Suprapubic skin (tissue), 4 donors: Measurements from ENCODE around the gene OSBPL9. TPM values are rescaled to one million over a fixed set of nuclear protein-coding genes. Genes with fewer than 3 reads are reported as not detected.

Experiments
- DNase-seq, 2 donors: peaks; one replicate each; pipeline ENCODE4 v3.0.0-alpha.2; 2019; ENCODE audit warnings: low spot score in 2 of 2
- H3K27ac ChIP-seq: fragments of 200-600 bp; sonication (generic); one replicate; pipeline ENCODE4 v1.5.1; 2019
- H3K27me3 ChIP-seq: fragments of 200-600 bp; sonication (generic); one replicate; pipeline ENCODE4 v1.5.1; 2019
- H3K36me3 ChIP-seq: fragments of 200-600 bp; sonication (generic); one replicate; pipeline ENCODE4 v1.5.1; 2019
- H3K4me1 ChIP-seq: fragments of 200-600 bp; sonication (generic); one replicate; pipeline ENCODE4 v1.5.1; 2019
- H3K4me3 ChIP-seq: fragments of 200-600 bp; sonication (generic); one replicate; pipeline ENCODE4 v1.5.1; 2019; ENCODE audit warnings: mild to moderate bottlenecking
- H3K9me3 ChIP-seq: fragments of 200-600 bp; sonication (generic); one replicate; pipeline ENCODE4 v1.5.1; 2019
- CTCF ChIP-seq, 2 donors: fragments of 200-600 bp in 1 of 2; fragments of 450-650 bp in 1 of 2; sonication (generic) in 1 of 2; IDR thresholded peaks; one replicate each; pipeline ENCODE4 v1.5.1; 2016 to 2019; ENCODE audit warnings: antibody characterized with exemption in 2 of 2, mild to moderate bottlenecking in 1 of 2, moderate library complexity in 1 of 2
- EP300 ChIP-seq: sonication (generic); formaldehyde crosslinking; IDR thresholded peaks from one replicate; pipeline ENCODE4 v1.6.1; 2017; ENCODE audit warnings: antibody characterized with exemption
- POLR2A ChIP-seq, 2 donors: fragments of 450-650 bp; IDR thresholded peaks; one replicate each; pipeline ENCODE4 v1.6.1; 2017; ENCODE audit warnings: antibody characterized with exemption in 2 of 2, mild to moderate bottlenecking in 2 of 2, moderate library complexity in 2 of 2
- POLR2AphosphoS5 ChIP-seq, 3 donors: sonication (generic); formaldehyde crosslinking; IDR thresholded peaks; one replicate each; pipeline ENCODE4 v1.6.1; 2017; ENCODE audit warnings: antibody characterized with exemption in 3 of 3
- WGBS: methylation state at CpG from one replicate; pipeline ENCODE4 v1.1.5; 2018; 5-methylcytosine and 5-hydroxymethylcytosine counted together
- total RNA-seq, 4 donors: library from RNA; depleted of rRNA; stranded (reverse); fragments of >200 nt; gene quantifications; one replicate each; pipeline ENCODE4 v1.1.0, GENCODE V29; 2016

Gene OSBPL9
- total RNA-seq, 4 donors from 2014 or later = 49.7 to 166 (median 90.4) TPM

- peaks cover 12% of the 10 kb centered on the region for H3K36me3 ChIP-seq
- 92% methylated on average over 4 of the region's 4 CpGs for WGBS
- H3K4me1 ChIP-seq = no peaks in the 10 kb centered on the region
- H3K9me3 ChIP-seq = no peaks in the 10 kb centered on the region
- no peak overlapping the region for H3K4me3 ChIP-seq
- DNase-seq = no peak
- H3K27me3 ChIP-seq = no peaks in the 10 kb centered on the region
- no peak overlapping the region for H3K27ac ChIP-seq
- TF ChIP-seq POLR2A (IDR thresholded peaks at IDR 0.05) = no peak
- no peak for TF ChIP-seq POLR2AphosphoS5 (IDR thresholded peaks at IDR 0.05)
- TF ChIP-seq EP300 = no peak
- TF ChIP-seq CTCF (IDR thresholded peaks at IDR 0.05) = no peak
Observed at GRCh38 chr1:51744506-51745303, 127.8 kb downstream of the OSBPL9 start.

- no peak for DNase-seq
- Histone ChIP-seq H3K27me3 (no peaks in the 10 kb centered on the region), H3K9me3 (no peaks in the 10 kb centered on the region), H3K36me3 (peaks cover 12% of the 10 kb centered on the region), H3K4me3 (no peak overlapping the region), H3K27ac (no peak overlapping the region), H3K4me1 (no peaks in the 10 kb centered on the region)
- TF ChIP-seq POLR2A (IDR thresholded peaks at IDR 0.05) (no peak), CTCF (IDR thresholded peaks at IDR 0.05) (no peak), EP300 (no peak), POLR2AphosphoS5 (IDR thresholded peaks at IDR 0.05) (no peak)
Observed at GRCh38 chr1:51745304-51745570, 128.3 kb downstream of the OSBPL9 start.

- Histone ChIP-seq H3K27me3 (no peaks in the 10 kb centered on the region), H3K4me3 (no peak overlapping the region), H3K9me3 (no peaks in the 10 kb centered on the region), H3K27ac (no peak overlapping the region), H3K36me3 (peaks cover 32% of the 10 kb centered on the region), H3K4me1 (no peaks in the 10 kb centered on the region)
- 98% methylated on average over 3 of the region's 3 CpGs for WGBS
- DNase-seq = no peak
- TF ChIP-seq POLR2A (IDR thresholded peaks at IDR 0.05) = no peak
- no peak for TF ChIP-seq CTCF (IDR thresholded peaks at IDR 0.05)
- TF ChIP-seq POLR2AphosphoS5 (IDR thresholded peaks at IDR 0.05) = no peak
- no peak for TF ChIP-seq EP300
Observed at GRCh38 chr1:51749151-51749550, 132.3 kb downstream of the OSBPL9 start.

GRCh38 chr1:51750218-51750617 is 133.3 kb downstream of the OSBPL9 start:
- DNase-seq = no peak
- Histone ChIP-seq H3K4me1 (no peaks in the 10 kb centered on the region), H3K4me3 (no peak overlapping the region), H3K27me3 (no peaks in the 10 kb centered on the region), H3K36me3 (peaks cover 36% of the 10 kb centered on the region), H3K27ac (no peak overlapping the region), H3K9me3 (no peaks in the 10 kb centered on the region)
- 91% methylated on average over 3 of the region's 3 CpGs for WGBS
- TF ChIP-seq POLR2AphosphoS5 (IDR thresholded peaks at IDR 0.05) (no peak), POLR2A (IDR thresholded peaks at IDR 0.05) (no peak), EP300 (no peak)

GRCh38 chr1:51750729-51751128 is 133.8 kb downstream of the OSBPL9 start:
- H3K9me3 ChIP-seq = no peaks in the 10 kb centered on the region
- no peak overlapping the region for H3K4me3 ChIP-seq
- no peak overlapping the region for H3K27ac ChIP-seq
- H3K36me3 ChIP-seq = peaks cover 38% of the 10 kb centered on the region
- no peak for DNase-seq
- H3K4me1 ChIP-seq = no peaks in the 10 kb centered on the region
- WGBS = 85% methylated on average over 1 of the region's 1 CpG
- H3K27me3 ChIP-seq = no peaks in the 10 kb centered on the region
- TF ChIP-seq EP300 (no peak), POLR2A (IDR thresholded peaks at IDR 0.05) (no peak), CTCF (IDR thresholded peaks at IDR 0.05) (no peak), POLR2AphosphoS5 (IDR thresholded peaks at IDR 0.05) (no peak)
